ENCODE results near the gene IL3RA. TPM values are rescaled to one million over a fixed set of nuclear protein-coding genes. Genes with fewer than 3 reads are reported as not detected.
A peak's percentile ranks its signal among the peaks of the same experiment; 100 is the strongest.
"Not testable (repeated sequence)": the region's sequence is repeated elsewhere in the genome, so short reads cannot be mapped to it uniquely, and the experiment has no call there.

The IL3RA gene
- total RNA-seq, 1 donor from 2014 or later = 6.9 TPM

- H3K4me1 ChIP-seq = no peaks in the 10 kb centered on the region
- H3K27me3 ChIP-seq (ENCODE audit: low read depth) = no peaks in the 10 kb centered on the region
- no peaks in the 10 kb centered on the region for H3K36me3 ChIP-seq
- H3K4me3 ChIP-seq = no peak overlapping the region
- peaks cover 16% of the 10 kb centered on the region for H3K9me3 ChIP-seq (replicated peaks)
- no peak overlapping the region for H3K27ac ChIP-seq (replicated peaks)
- no peak for TF ChIP-seq CTCF (IDR thresholded peaks at IDR 0.05; ENCODE audit: borderline replicate concordance)
- no peak for DNase-seq
- intact Hi-C loops (cut with micrococcal nuclease) = no loop called here
Observed at GRCh38 chrX:1308476-1308875, 28.1 kb upstream of the IL3RA start.

- H3K27me3 ChIP-seq (ENCODE audit: low read depth); H3K4me3 ChIP-seq; H3K36me3 ChIP-seq; intact Hi-C loops (cut with micrococcal nuclease); H3K27ac ChIP-seq (replicated peaks); DNase-seq; H3K4me1 ChIP-seq: not testable (repeated sequence)
- H3K9me3 ChIP-seq (replicated peaks) = peaks cover 16% of the 10 kb centered on the region
Observed at GRCh38 chrX:1308917-1309316, 27.7 kb upstream of the IL3RA start.

GRCh38 chrX:1313788-1314187 is 22.8 kb upstream of the IL3RA start:
- DNase-seq = no peak
- Histone ChIP-seq H3K9me3 (replicated peaks) (no peaks in the 10 kb centered on the region), H3K36me3 (no peaks in the 10 kb centered on the region), H3K4me1 (no peaks in the 10 kb centered on the region), H3K27me3 (ENCODE audit: low read depth) (no peaks in the 10 kb centered on the region), H3K4me3 (no peak overlapping the region), H3K27ac (replicated peaks) (no peak overlapping the region)
- no peak for TF ChIP-seq CTCF (IDR thresholded peaks at IDR 0.05; ENCODE audit: borderline replicate concordance)
- intact Hi-C loops (cut with micrococcal nuclease) = no loop called here

GRCh38 chrX:1316527-1316926 is 20.1 kb upstream of the IL3RA start:
- Histone ChIP-seq H3K9me3 (replicated peaks) (no peaks in the 10 kb centered on the region), H3K4me1 (no peaks in the 10 kb centered on the region), H3K4me3 (no peak overlapping the region), H3K27me3 (ENCODE audit: low read depth) (no peaks in the 10 kb centered on the region), H3K27ac (replicated peaks) (no peak overlapping the region), H3K36me3 (no peaks in the 10 kb centered on the region)
- no peak for TF ChIP-seq CTCF (IDR thresholded peaks at IDR 0.05; ENCODE audit: borderline replicate concordance)
- peak; percentile 70 for DNase-seq
- intact Hi-C loops (cut with micrococcal nuclease) = no loop called here

- no peak for TF ChIP-seq CTCF (IDR thresholded peaks at IDR 0.05; ENCODE audit: borderline replicate concordance)
- H3K27ac ChIP-seq (replicated peaks) = no peak overlapping the region
- no peak for DNase-seq
- H3K9me3 ChIP-seq (replicated peaks) = no peaks in the 10 kb centered on the region
- H3K36me3 ChIP-seq = no peaks in the 10 kb centered on the region
- H3K4me1 ChIP-seq = no peaks in the 10 kb centered on the region
- H3K4me3 ChIP-seq = no peak overlapping the region
- intact Hi-C loops (cut with micrococcal nuclease) = no loop called here
- peaks cover 21% of the 10 kb centered on the region for H3K27me3 ChIP-seq (ENCODE audit: low read depth)
Observed at GRCh38 chrX:1321674-1322073, 14.9 kb upstream of the IL3RA start.

GRCh38 chrX:1322393-1322792 is 14.2 kb upstream of the IL3RA start:
- DNase-seq = no peak

More at GRCh38 chrX:1322393-1322792, 14.2 kb upstream of the IL3RA start:
- Histone ChIP-seq H3K27me3 (ENCODE audit: low read depth) (peaks cover 25% of the 10 kb centered on the region), H3K27ac (replicated peaks) (no peak overlapping the region), H3K4me3 (no peak overlapping the region), H3K4me1 (no peaks in the 10 kb centered on the region), H3K9me3 (replicated peaks) (no peaks in the 10 kb centered on the region), H3K36me3 (no peaks in the 10 kb centered on the region)
- no peak for TF ChIP-seq CTCF (IDR thresholded peaks at IDR 0.05; ENCODE audit: borderline replicate concordance)
- intact Hi-C loops (cut with micrococcal nuclease) = no loop called here
